H1 (cell line): ENCODE data around the gene METRN. TPM values are rescaled to one million over a fixed set of nuclear protein-coding genes. Genes with fewer than 3 reads are reported as not detected.
A peak's percentile ranks its signal among the peaks of the same experiment; 100 is the strongest.

ENCODE experiments used
- CTCF ChIA-PET: fragments of 300-600 bp; sonication (Branson Sonifier 250); formaldehyde crosslinking; loops from one replicate; lab custom pipeline; 2021; ENCODE audit not compliant: partially characterized antibody; lab: Charles Lee
- POLR2A ChIA-PET: fragments of 300-600 bp; sonication (Branson Sonifier 250); formaldehyde crosslinking; loops from one replicate; lab custom pipeline; 2021; ENCODE audit warnings: inconsistent platforms; ENCODE audit not compliant: partially characterized antibody; lab: Charles Lee
- DNase-seq, 2 experiments: peaks; one replicate each; pipeline versions ENCODE4 v3.0.0 to v3.0.0-alpha.2; 2010 to 2022; ENCODE audit warnings: low spot score in 2 of 2, low read depth in 1 of 2, mixed read lengths in 1 of 2
- FAIRE-seq: peaks from 2 replicates; lab custom pipeline; 2011; peaks lifted over from hg19 to GRCh38; lab: Jason Lieb, UNC
- H2AFZ ChIP-seq: 2 replicates; pipeline ENCODE4 v1.8.1; 2012; ENCODE audit warnings: low read length, inconsistent platforms
- H2AK5ac ChIP-seq: 2 replicates; pipeline ENCODE4 v1.6.1; 2013; ENCODE audit warnings: low read depth, low read length
- H2BK120ac ChIP-seq: replicated peaks from 2 replicates; pipeline ENCODE3; 2013; ENCODE audit warnings: low read depth, low read length, inconsistent platforms
- H2BK12ac ChIP-seq: 2 replicates; pipeline ENCODE4 v1.6.1; 2013; ENCODE audit warnings: low read depth, low read length
- H2BK15ac ChIP-seq: 2 replicates; pipeline ENCODE4 v1.6.1; 2013; ENCODE audit warnings: low read length
- H2BK20ac ChIP-seq: 2 replicates; pipeline ENCODE4 v1.6.1; 2013; ENCODE audit warnings: low read length
- H2BK5ac ChIP-seq: 2 replicates; pipeline ENCODE4 v1.6.1; 2013; ENCODE audit warnings: low read depth, low read length
- H3K14ac ChIP-seq: 2 replicates; pipeline ENCODE4 v1.6.1; 2013; ENCODE audit warnings: inconsistent platforms; ENCODE audit not compliant: insufficient read length
- H3K18ac ChIP-seq: 2 replicates; pipeline ENCODE4 v1.6.1; 2013; ENCODE audit warnings: low read length; ENCODE audit errors: extremely low read depth
- H3K23ac ChIP-seq: 2 replicates; pipeline ENCODE4 v1.6.1; 2013; ENCODE audit warnings: inconsistent platforms; ENCODE audit not compliant: insufficient read length
- H3K23me2 ChIP-seq: 2 replicates; pipeline ENCODE4 v1.6.1; 2013; ENCODE audit warnings: low read depth, low read length
- H3K27ac ChIP-seq: 2 replicates; pipeline ENCODE4 v1.6.1; 2011; ENCODE audit warnings: low read depth, low read length, inconsistent platforms
- H3K27me3 ChIP-seq, 4 experiments: replicated peaks in 1 of 4; 1 replicate in 1 of 4; 2 replicates in 3 of 4; pipeline versions ENCODE4 v1.6.1 to v1.8.1; 2011 to 2013; ENCODE audit warnings: low read length in 3 of 4, mild to moderate bottlenecking in 3 of 4, inconsistent platforms in 2 of 4, mixed read lengths in 2 of 4, moderate library complexity in 1 of 4; ENCODE audit not compliant: control insufficient read depth in 3 of 4, insufficient read depth in 3 of 4; ENCODE audit errors: extremely low read depth in 1 of 4
- H3K36me3 ChIP-seq, 4 experiments: 2 replicates each; pipeline versions ENCODE4 v1.6.1 to v1.8.1; 2011 to 2013; ENCODE audit warnings: mild to moderate bottlenecking in 4 of 4, low read length in 3 of 4, moderate library complexity in 2 of 4, control low read depth in 1 of 4, inconsistent platforms in 1 of 4; ENCODE audit not compliant: insufficient read depth in 4 of 4, control insufficient read depth in 2 of 4
- H3K4ac ChIP-seq: replicated peaks from 2 replicates; pipeline ENCODE3; 2013; ENCODE audit warnings: low read length, low read depth, mixed read lengths, inconsistent platforms; ENCODE audit not compliant: insufficient read length
- H3K4me1 ChIP-seq, 4 experiments: replicated peaks in 1 of 4; 1 replicate in 1 of 4; 2 replicates in 3 of 4; pipeline versions ENCODE4 v1.6.1 to v1.8.1; 2011 to 2013; ENCODE audit warnings: low read length in 3 of 4, inconsistent platforms in 2 of 4, mixed read lengths in 1 of 4; ENCODE audit not compliant: insufficient read depth in 4 of 4, control insufficient read depth in 3 of 4
- H3K4me2 ChIP-seq, 2 experiments: 2 replicates each; pipeline versions ENCODE4 v1.6.1 to v1.8.1; 2011 to 2013; ENCODE audit warnings: low read depth in 2 of 2, low read length in 2 of 2, control low read depth in 1 of 2, inconsistent platforms in 1 of 2, mild to moderate bottlenecking in 1 of 2; ENCODE audit not compliant: insufficient read depth in 1 of 2
- H3K4me3 ChIP-seq, 4 experiments: fragments of 200-600, 300-600 bp in 1 of 4; sonication (generic), shearing (Covaris generic), sonication (Bioruptor Twin) in 1 of 4; 2 replicates each; pipeline versions ENCODE4 v1.5.1 to v1.8.1; 2011 to 2016; ENCODE audit warnings: low read length in 4 of 4, low read depth in 3 of 4, control low read depth in 2 of 4, inconsistent platforms in 2 of 4, mild to moderate bottlenecking in 2 of 4, mixed read lengths in 1 of 4, moderate library complexity in 1 of 4; ENCODE audit not compliant: insufficient read depth in 2 of 4; ENCODE audit errors: extremely low read depth in 1 of 4
- H3K56ac ChIP-seq: replicated peaks from 2 replicates; pipeline ENCODE3; 2013; ENCODE audit warnings: low read depth, mild to moderate bottlenecking, mixed read lengths, low read length, inconsistent platforms; ENCODE audit not compliant: insufficient read length
- H3K79me1 ChIP-seq: 2 replicates; pipeline ENCODE4 v1.6.1; 2013; ENCODE audit warnings: low read depth, low read length, control low read depth
- H3K79me2 ChIP-seq, 2 experiments: 2 replicates each; pipeline versions ENCODE4 v1.6.1 to v1.8.1; 2012 to 2013; ENCODE audit warnings: low read length in 2 of 2, mild to moderate bottlenecking in 2 of 2, inconsistent platforms in 1 of 2; ENCODE audit not compliant: insufficient read depth in 2 of 2, control insufficient read depth in 1 of 2
- H3K9ac ChIP-seq, 4 experiments: replicated peaks in 1 of 4; 1 replicate in 1 of 4; 2 replicates in 3 of 4; pipeline versions ENCODE4 v1.6.1 to v1.8.1; 2011 to 2013; ENCODE audit warnings: low read depth in 3 of 4, low read length in 3 of 4, control low read depth in 2 of 4, mild to moderate bottlenecking in 2 of 4, moderate library complexity in 2 of 4, inconsistent platforms in 1 of 4; ENCODE audit errors: extremely low read depth in 1 of 4
- H3K9me3 ChIP-seq, 2 experiments: 2 replicates each; pipeline versions ENCODE4 v1.6.1 to v1.8.1; 2012 to 2013; ENCODE audit warnings: mild to moderate bottlenecking in 2 of 2, moderate library complexity in 2 of 2, control low read depth in 1 of 2, inconsistent platforms in 1 of 2, low read depth in 1 of 2, low read length in 1 of 2, mixed read lengths in 1 of 2; ENCODE audit not compliant: insufficient read depth in 2 of 2
- H4K20me1 ChIP-seq, 2 experiments: replicated peaks in 1 of 2; 2 replicates each; pipeline versions ENCODE3 to v1.8.1; 2011 to 2013; ENCODE audit warnings: inconsistent platforms in 2 of 2, low read length in 2 of 2, mild to moderate bottlenecking in 1 of 2; ENCODE audit not compliant: insufficient read depth in 2 of 2, control insufficient read depth in 1 of 2
- H4K5ac ChIP-seq: 2 replicates; pipeline ENCODE4 v1.6.1; 2013; ENCODE audit warnings: low read length, low read depth, mixed read lengths, inconsistent platforms; ENCODE audit not compliant: insufficient read length
- H4K8ac ChIP-seq: 2 replicates; pipeline ENCODE4 v1.8.0; 2013; ENCODE audit warnings: mild to moderate bottlenecking, moderate library complexity, low read length, inconsistent platforms; ENCODE audit not compliant: insufficient read depth; ENCODE audit errors: extremely low read depth
- H4K91ac ChIP-seq: replicated peaks from 2 replicates; pipeline ENCODE3; 2013; ENCODE audit warnings: low read length, mixed read lengths, inconsistent platforms; ENCODE audit not compliant: insufficient read length
- JUN ChIP-seq: IDR thresholded peaks from 2 replicates; pipeline ENCODE4 v1.6.1; 2011; ENCODE audit warnings: low read depth, mild to moderate bottlenecking, improper control_type of control experiment, low read length
- WGBS, 2 experiments: shearing (Covaris generic) in 1 of 2; methylation state at CpG; one replicate each; pipeline versions ENCODE4 v1.1.6 to v1.1.7; 2013 to 2015; ENCODE audit warnings: low lambda C conversion rate in 2 of 2, mixed read lengths in 2 of 2, inconsistent platforms in 1 of 2, low coverage in 1 of 2, missing lambda C conversion rate in 1 of 2; ENCODE audit not compliant: insufficient replicate concordance in 2 of 2, insufficient coverage in 1 of 2, insufficient read length in 1 of 2; ENCODE audit errors: extremely low coverage in 1 of 2, missing lambda C conversion rate in 1 of 2; 5-methylcytosine and 5-hydroxymethylcytosine counted together
- polyA plus RNA-seq, 7 experiments: library from polyadenylated mRNA; depleted of rRNA in 3 of 7; stranded (reverse) in 5 of 7; unstranded in 2 of 7; fragments of >200 nt in 5 of 7; fragments of 200-250 nt in 2 of 7; gene quantifications; 1 replicate in 5 of 7; 2 replicates in 1 of 7; 4 replicates in 1 of 7; pipeline versions ENCODE4 v1.2.1 to v1.2.3, GENCODE V29; 2011 to 2013; ENCODE audit warnings: missing spikeins in 2 of 7, mixed read lengths in 2 of 7
- total RNA-seq: library from RNA; stranded (reverse); fragmentation: NEBNext Ultra II Directional; extraction: Animal tissue kit (Norgen Biotek cat#: 25700); gene quantifications from 2 replicates; pipeline ENCODE4 v1.2.1, GENCODE V29; 2021

The METRN gene
- total and polyA plus RNA-seq, 2 of the 8 experiments (the other 6 are each of a cell fraction or from before 2014, with no cell fraction given) = 18.7 to 25.8 TPM

GRCh38 chr16:675884-676564, 38.9 kb upstream of the METRN start:
- H3K4ac ChIP-seq = peak overlapping the region; percentile 69
- H3K4me2 ChIP-seq = peak overlapping the region; percentile 79 to 99
- no peak for FAIRE-seq
- H3K9me3 ChIP-seq = no peaks in the 10 kb centered on the region
- peak overlapping the region; percentile 75; the same call in 1 of the 2 replicates for H2AK5ac ChIP-seq
- TF ChIP-seq JUN = no peak
- H3K27me3 ChIP-seq = peaks cover 0 to 2% (median 0%) of the 10 kb centered on the region in 4 experiments; a peak in 2 of 7 replicates
- H3K23me2 ChIP-seq = peaks cover 12% of the 10 kb centered on the region
- no peak overlapping the region for H3K23ac ChIP-seq
- peak overlapping the region; percentile 61; the same call in 1 of the 2 replicates for H2BK20ac ChIP-seq
- CTCF ChIA-PET = interaction anchor here (0.7 to 12.0 kb wide), 9 partner anchors 8 to 94 kb away, joined by 3 to 75 read pairs (median 5); partner anchors contain the start of genes RHOT2 and WDR24
- peaks cover 0 to 33% (median 25%) of the 10 kb centered on the region in 4 experiments; a peak in 6 of 7 replicates for H3K4me1 ChIP-seq
- no peak overlapping the region for H2BK5ac ChIP-seq
- H3K56ac ChIP-seq = no peak overlapping the region
- peak overlapping the region; percentile 29 to 74 (median 48); a peak in 6 of 8 replicates for H3K4me3 ChIP-seq
- H3K36me3 ChIP-seq = peaks cover 9 to 27% (median 19%) of the 10 kb centered on the region in 4 experiments; a peak in 7 of 8 replicates
- H3K18ac ChIP-seq = peak overlapping the region; percentile 48; the same call in 1 of the 2 replicates
- H4K5ac ChIP-seq = no peak overlapping the region
- H4K20me1 ChIP-seq = peaks cover 4 to 21% of the 10 kb centered on the region in 2 experiments
- peak overlapping the region; percentile 96; the same call in 1 of the 2 replicates for H2BK12ac ChIP-seq
- H4K91ac ChIP-seq = peak overlapping the region; percentile 52
- peak overlapping the region; percentile 92; the same call in 1 of the 2 replicates for H2BK15ac ChIP-seq
- POLR2A ChIA-PET = interaction anchor here (1.2 to 13.3 kb wide), 19 partner anchors 8 to 127 kb away, joined by 3 to 214 read pairs (median 6); partner anchors contain the start of genes ANTKMT, CCDC78, JMJD8 and METTL26
- H3K9ac ChIP-seq = no peak overlapping the region; a peak in 1 of 7 replicates
- peaks cover 0 to 1% of the 10 kb centered on the region in 2 experiments; a peak in 1 of 4 replicates for H3K79me2 ChIP-seq
- no peak overlapping the region for H3K14ac ChIP-seq
- H3K79me1 ChIP-seq = peaks cover under 1% of the 10 kb centered on the region; the same call in 1 of the 2 replicates
- no peak overlapping the region for H3K27ac ChIP-seq
- WGBS, 2 experiments = 89% methylated on average over 14 of the region's 25 CpGs; no CpG with 5 or more reads in 1 of the 2 experiments
- peak in 1 of 2 experiments; percentile 55 for DNase-seq
- no peak overlapping the region for H2BK120ac ChIP-seq
- no peak overlapping the region for H2AFZ ChIP-seq
- no peak overlapping the region for H4K8ac ChIP-seq
